IMR-90 (cell line): ENCODE results near the gene CTIF. TPM values are rescaled to one million over a fixed set of nuclear protein-coding genes. Genes with fewer than 3 reads are reported as not detected.
A peak's percentile ranks its signal among the peaks of the same experiment; 100 is the strongest.

Source experiments
- ATAC-seq: fragments of 200-7000 bp; cut with Tn5 transposase; 2 replicates; pipeline ENCODE4 v1.9.1; 2020; ENCODE audit warnings: low read depth, mild to moderate bottlenecking, moderate library complexity
- BruUV-seq: library from RNA; stranded (reverse); fragments of 400-500 nt; replicated peaks from 2 replicates; lab custom pipeline; 2021; lab: Mats Ljungman, UMichigan
- CTCF ChIA-PET: fragments of 300-600 bp; formaldehyde crosslinking; extraction: SDS; loops from one replicate; lab custom pipeline; 2021; ENCODE audit warnings: antibody characterized with exemption; lab: Yijun Ruan, JAX
- POLR2A ChIA-PET: fragments of 300-600 bp; sonication (Branson Sonifier 250); formaldehyde crosslinking; loops from one replicate; lab custom pipeline; 2022; ENCODE audit warnings: antibody characterized with exemption; ENCODE audit not compliant: unreplicated experiment; lab: Charles Lee
- DNase-seq: peaks from one replicate; pipeline ENCODE4 v3.0.0; 2013
- H2AFZ ChIP-seq: replicated peaks from 2 replicates; pipeline ENCODE3; 2013; ENCODE audit warnings: low read length, mild to moderate bottlenecking; ENCODE audit not compliant: poor library complexity
- H2AK5ac ChIP-seq: 2 replicates; pipeline ENCODE4 v1.6.1; 2013; ENCODE audit warnings: low read depth, low read length, inconsistent platforms
- H2AK9ac ChIP-seq: replicated peaks from 2 replicates; pipeline ENCODE3; 2013; ENCODE audit warnings: mild to moderate bottlenecking, low read depth, low read length, moderate library complexity; ENCODE audit not compliant: poor library complexity
- H2BK120ac ChIP-seq: 2 replicates; pipeline ENCODE4 v1.6.1; 2013; ENCODE audit warnings: low read depth, low read length, inconsistent platforms
- H2BK15ac ChIP-seq: 3 replicates; pipeline ENCODE4 v1.6.1; 2013; ENCODE audit warnings: low read depth, low read length, inconsistent platforms
- H2BK20ac ChIP-seq: 2 replicates; pipeline ENCODE4 v1.6.1; 2013; ENCODE audit warnings: low read depth, mild to moderate bottlenecking, inconsistent platforms, low read length, moderate library complexity
- H2BK5ac ChIP-seq: 2 replicates; pipeline ENCODE4 v1.6.1; 2013; ENCODE audit warnings: mild to moderate bottlenecking, low read depth, low read length, inconsistent platforms; ENCODE audit not compliant: poor library complexity, severe bottlenecking
- H3K14ac ChIP-seq: replicated peaks from 2 replicates; pipeline ENCODE4 v1.6.1; 2013; ENCODE audit warnings: low read depth, low read length, inconsistent platforms
- H3K18ac ChIP-seq: 2 replicates; pipeline ENCODE4 v1.6.1; 2013; ENCODE audit warnings: low read depth, low read length, control low read depth
- H3K23ac ChIP-seq: 2 replicates; pipeline ENCODE4 v1.6.1; 2013; ENCODE audit warnings: low read depth, low read length, inconsistent platforms
- H3K27ac ChIP-seq: 2 replicates; pipeline ENCODE4 v1.5.1; 2013; ENCODE audit warnings: mild to moderate bottlenecking, control low read depth, low read length; ENCODE audit not compliant: insufficient read depth
- H3K27me3 ChIP-seq: 2 replicates; pipeline ENCODE4 v1.6.1; 2013; ENCODE audit warnings: low read length; ENCODE audit not compliant: control insufficient read depth, insufficient read depth
- H3K36me3 ChIP-seq: 2 replicates; pipeline ENCODE4 v1.6.1; 2013; ENCODE audit warnings: low read length, mixed read lengths; ENCODE audit not compliant: control insufficient read depth, insufficient read depth
- H3K4ac ChIP-seq: 2 replicates; pipeline ENCODE4 v1.6.1; 2013; ENCODE audit warnings: low read depth, low read length, inconsistent platforms
- H3K4me1 ChIP-seq: 2 replicates; pipeline ENCODE4 v1.6.1; 2013; ENCODE audit warnings: low read length, mixed read lengths; ENCODE audit not compliant: control insufficient read depth, insufficient read depth
- H3K4me2 ChIP-seq: 2 replicates; pipeline ENCODE4 v1.6.1; 2013; ENCODE audit warnings: low read depth, mild to moderate bottlenecking, control low read depth, low read length, moderate library complexity
- H3K4me3 ChIP-seq: 2 replicates; pipeline ENCODE4 v1.5.1; 2013; ENCODE audit warnings: low read depth, mild to moderate bottlenecking, control low read depth, low read length, moderate library complexity; ENCODE audit not compliant: insufficient read depth
- H3K56ac ChIP-seq: 2 replicates; pipeline ENCODE4 v1.6.1; 2013; ENCODE audit warnings: low read length, inconsistent platforms; ENCODE audit not compliant: insufficient read depth; ENCODE audit errors: extremely low read depth
- H3K79me1 ChIP-seq, 2 experiments: 2 replicates each; pipeline ENCODE4 v1.6.1; 2013; ENCODE audit warnings: low read length in 2 of 2, inconsistent platforms in 1 of 2, low read depth in 1 of 2
- H3K9ac ChIP-seq: 2 replicates; pipeline ENCODE4 v1.6.1; 2013; ENCODE audit warnings: low read depth, low read length, control low read depth
- H3K9me1 ChIP-seq: 2 replicates; pipeline ENCODE4 v1.6.1; 2013; ENCODE audit warnings: low read length, inconsistent platforms; ENCODE audit not compliant: insufficient read depth
- H3K9me3 ChIP-seq: 2 replicates; pipeline ENCODE4 v1.6.1; 2013; ENCODE audit warnings: low read length; ENCODE audit not compliant: control insufficient read depth, insufficient read depth
- H4K20me1 ChIP-seq: 2 replicates; pipeline ENCODE4 v1.6.1; 2013; ENCODE audit warnings: low read length, inconsistent platforms; ENCODE audit not compliant: insufficient read depth
- H4K5ac ChIP-seq: 2 replicates; pipeline ENCODE4 v1.6.1; 2013; ENCODE audit warnings: mild to moderate bottlenecking, low read depth, low read length, control low read depth
- H4K8ac ChIP-seq, 2 experiments: 2 replicates each; pipeline ENCODE4 v1.6.1; 2013; ENCODE audit warnings: low read depth in 2 of 2, low read length in 2 of 2, control low read depth in 1 of 2, inconsistent platforms in 1 of 2
- H4K91ac ChIP-seq: 2 replicates; pipeline ENCODE4 v1.6.1; 2013; ENCODE audit warnings: low read depth, low read length, inconsistent platforms; ENCODE audit not compliant: insufficient read depth
- CEBPB ChIP-seq: IDR thresholded peaks from 2 replicates; pipeline ENCODE4 v1.6.1; 2012; ENCODE audit warnings: low read depth, low read length, improper control_type of control experiment
- FOS ChIP-seq: fragments of 150-350 bp; IDR thresholded peaks from 2 replicates; pipeline ENCODE4 v1.6.1; 2016; ENCODE audit warnings: low read depth, low read length
- MAFK ChIP-seq: IDR thresholded peaks from 2 replicates; pipeline ENCODE4 v1.6.1; 2012; ENCODE audit warnings: low read depth, low read length, improper control_type of control experiment
- MAZ ChIP-seq: IDR thresholded peaks from 2 replicates; pipeline ENCODE4 v1.6.1; 2012; ENCODE audit warnings: low read depth, mild to moderate bottlenecking, low read length, improper control_type of control experiment, moderate library complexity, borderline replicate concordance
- MXI1 ChIP-seq: IDR thresholded peaks from 2 replicates; pipeline ENCODE4 v1.6.1; 2012; ENCODE audit warnings: low read depth, mild to moderate bottlenecking, low read length, moderate library complexity, borderline replicate concordance
- NFE2L2 ChIP-seq: fragments of 150-350 bp; IDR thresholded peaks from 2 replicates; pipeline ENCODE4 v1.6.1; 2016; ENCODE audit warnings: low read depth, mild to moderate bottlenecking, low read length
- POLR2A ChIP-seq: IDR thresholded peaks from 2 replicates; pipeline ENCODE4 v1.6.1; 2012; ENCODE audit warnings: mild to moderate bottlenecking, low read depth, low read length
- RCOR1 ChIP-seq: IDR thresholded peaks from 2 replicates; pipeline ENCODE4 v1.6.1; 2012; ENCODE audit warnings: mild to moderate bottlenecking, low read length, improper control_type of control experiment; ENCODE audit not compliant: insufficient replicate concordance
- RFX5 ChIP-seq: IDR thresholded peaks from 2 replicates; pipeline ENCODE4 v1.8.0; 2012; ENCODE audit warnings: low read depth, mild to moderate bottlenecking, low read length, moderate library complexity
- SMC3 ChIP-seq: fragments of 150-350 bp; IDR thresholded peaks from 2 replicates; pipeline ENCODE4 v1.6.1; 2016; ENCODE audit warnings: low read depth, mild to moderate bottlenecking, antibody characterized with exemption, low read length, moderate library complexity
- WGBS, 2 experiments: methylation state at CpG; one replicate each; pipeline versions ENCODE4 v1.1.5 to v1.1.7; 2013; ENCODE audit warnings: missing lambda C conversion rate in 2 of 2; ENCODE audit not compliant: insufficient read length in 1 of 2; ENCODE audit errors: extremely low coverage in 2 of 2; 5-methylcytosine and 5-hydroxymethylcytosine counted together
- dilution Hi-C: fragments of 300-500 bp; cut with HindIII; formaldehyde crosslinking; loops from one replicate; pipeline ENCODE4 v1.14.3; 2018; ENCODE audit warnings: low sequenced_read_pairs; ENCODE audit not compliant: unreplicated experiment
- in situ Hi-C: fragments of 300-500 bp; cut with MboI; formaldehyde crosslinking; loops from 3 replicates; pipeline ENCODE4 v1.14.3; 2019; ENCODE audit warnings: low sequenced_read_pairs, inconsistent platforms, mixed read lengths
- intact Hi-C: fragments of 100-400 bp; cut with micrococcal nuclease; formaldehyde crosslinking; loops from 2 replicates; pipeline ENCODE4 v1.10.0; 2022
- polyA plus RNA-seq, 3 experiments: library from polyadenylated mRNA; depleted of rRNA; stranded (reverse); fragments of >200 nt; gene quantifications; 2 replicates each; pipeline ENCODE4 v1.2.3, GENCODE V29; 2012; ENCODE audit warnings: low replicate concordance in 1 of 3
- total RNA-seq: library from RNA; depleted of rRNA; stranded (reverse); fragments of >200 nt; gene quantifications from 2 replicates; pipeline ENCODE4 v1.2.3, GENCODE V29; 2012
- TF ChIP-seq, protein P1 (sequence below): fragments of 150-350 bp; IDR thresholded peaks from 2 replicates; pipeline ENCODE4 v1.6.1; 2016; ENCODE audit warnings: low read depth, mild to moderate bottlenecking, low read length, moderate library complexity, borderline replicate concordance
- TF ChIP-seq, protein P2 (sequence below): conservative IDR thresholded peaks from 2 replicates; pipeline ENCODE4 v1.5.1; 2012; ENCODE audit warnings: mild to moderate bottlenecking, low read depth, low read length, improper control_type of control experiment

CTIF gene
- total and polyA plus RNA-seq, 2 of the 4 experiments (the other 2 are of a cell fraction), result 25.1 to 57.0 TPM

DNA sequence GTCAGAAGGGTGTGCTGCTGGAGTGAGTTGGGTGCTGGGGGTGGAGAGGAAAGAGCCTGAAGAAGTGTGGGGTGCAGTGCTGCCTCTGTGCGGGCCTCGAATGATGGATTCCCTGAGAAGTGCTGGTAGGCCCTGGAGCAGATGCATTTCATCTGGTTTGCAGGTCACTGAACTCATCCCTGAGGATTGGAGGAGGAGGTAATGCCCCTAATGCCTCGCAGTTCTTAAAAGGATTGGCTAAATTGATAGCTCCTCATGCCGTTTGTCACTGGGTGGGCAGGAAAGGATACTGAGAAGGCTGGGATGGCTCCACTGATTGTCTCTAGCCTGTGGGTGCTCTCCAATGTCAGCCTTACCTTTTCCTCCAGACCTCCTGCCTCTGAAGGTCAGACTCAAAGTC, 74.1 kb downstream of the CTIF start:
- Histone ChIP-seq H3K4me3 (no peak overlapping the region), H4K8ac (peak overlapping the region in 1 of 2 experiments; percentile 65; a peak in 1 of 4 replicates), H2BK20ac (peak overlapping the region; percentile 64; the same call in 1 of the 2 replicates), H3K4ac (peak overlapping the region; percentile 3; the same call in 1 of the 2 replicates), H4K5ac (no peak overlapping the region), H2BK120ac (no peak overlapping the region), H3K9me1 (peaks cover 68% of the 10 kb centered on the region), H2AFZ (no peak overlapping the region), H3K4me2 (no peak overlapping the region), H2BK5ac (no peak overlapping the region), H2AK9ac (peak overlapping the region; percentile 66), H4K91ac (no peak overlapping the region), H3K14ac (peak overlapping the region; percentile 69; the same call in 1 of the 2 replicates), H3K9ac (no peak overlapping the region), H3K27ac (0 out of 2 replicates have a peak overlapping the region, but pooled peaks have one; percentile 13), H3K27me3 (no peaks in the 10 kb centered on the region), H4K20me1 (peaks cover 94% of the 10 kb centered on the region), H3K9me3 (no peaks in the 10 kb centered on the region), H3K4me1 (peaks cover 21% of the 10 kb centered on the region), H3K56ac (no peak overlapping the region), H3K79me1 (peaks cover 36 to 95% of the 10 kb centered on the region in 2 experiments), H3K36me3 (peaks cover 6% of the 10 kb centered on the region), H3K18ac (no peak overlapping the region; the same call in 1 of the 2 replicates), H2BK15ac (peak overlapping the region; percentile 52; the same call in 1 of the 3 replicates), H2AK5ac (no peak overlapping the region), H3K23ac (peak overlapping the region; percentile 75; the same call in 1 of the 2 replicates)
- no peak for TF ChIP-seq MXI1
- no peak for TF ChIP-seq MAFK
- no peak for TF ChIP-seq CEBPB
- TF ChIP-seq SMC3, result no peak
- TF ChIP-seq FOS, result no peak
- TF ChIP-seq RCOR1, result no peak
- no peak for TF ChIP-seq MAZ
- TF ChIP-seq RFX5, result no peak
- TF ChIP-seq, protein P1, sequence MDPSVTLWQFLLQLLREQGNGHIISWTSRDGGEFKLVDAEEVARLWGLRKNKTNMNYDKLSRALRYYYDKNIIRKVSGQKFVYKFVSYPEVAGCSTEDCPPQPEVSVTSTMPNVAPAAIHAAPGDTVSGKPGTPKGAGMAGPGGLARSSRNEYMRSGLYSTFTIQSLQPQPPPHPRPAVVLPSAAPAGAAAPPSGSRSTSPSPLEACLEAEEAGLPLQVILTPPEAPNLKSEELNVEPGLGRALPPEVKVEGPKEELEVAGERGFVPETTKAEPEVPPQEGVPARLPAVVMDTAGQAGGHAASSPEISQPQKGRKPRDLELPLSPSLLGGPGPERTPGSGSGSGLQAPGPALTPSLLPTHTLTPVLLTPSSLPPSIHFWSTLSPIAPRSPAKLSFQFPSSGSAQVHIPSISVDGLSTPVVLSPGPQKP, result no peak
- TF ChIP-seq NFE2L2, result no peak
- no peak for TF ChIP-seq POLR2A
- TF ChIP-seq, protein P2, sequence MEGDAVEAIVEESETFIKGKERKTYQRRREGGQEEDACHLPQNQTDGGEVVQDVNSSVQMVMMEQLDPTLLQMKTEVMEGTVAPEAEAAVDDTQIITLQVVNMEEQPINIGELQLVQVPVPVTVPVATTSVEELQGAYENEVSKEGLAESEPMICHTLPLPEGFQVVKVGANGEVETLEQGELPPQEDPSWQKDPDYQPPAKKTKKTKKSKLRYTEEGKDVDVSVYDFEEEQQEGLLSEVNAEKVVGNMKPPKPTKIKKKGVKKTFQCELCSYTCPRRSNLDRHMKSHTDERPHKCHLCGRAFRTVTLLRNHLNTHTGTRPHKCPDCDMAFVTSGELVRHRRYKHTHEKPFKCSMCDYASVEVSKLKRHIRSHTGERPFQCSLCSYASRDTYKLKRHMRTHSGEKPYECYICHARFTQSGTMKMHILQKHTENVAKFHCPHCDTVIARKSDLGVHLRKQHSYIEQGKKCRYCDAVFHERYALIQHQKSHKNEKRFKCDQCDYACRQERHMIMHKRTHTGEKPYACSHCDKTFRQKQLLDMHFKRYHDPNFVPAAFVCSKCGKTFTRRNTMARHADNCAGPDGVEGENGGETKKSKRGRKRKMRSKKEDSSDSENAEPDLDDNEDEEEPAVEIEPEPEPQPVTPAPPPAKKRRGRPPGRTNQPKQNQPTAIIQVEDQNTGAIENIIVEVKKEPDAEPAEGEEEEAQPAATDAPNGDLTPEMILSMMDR, result no peak
- in situ Hi-C loops, result no loop called here
- no TSS peak for BruUV-seq
- WGBS, 2 experiments, result no CpG with 5 or more reads among the region's 4 CpGs
- ATAC-seq (no peak), DNase-seq (no peak)
- dilution Hi-C loops, result no loop called here
- POLR2A ChIA-PET, result interaction anchor here (0.6 kb wide), 1 partner anchor 52 kb away, joined by 5 read pairs; no protein-coding TSS in a partner anchor
- CTCF ChIA-PET, result no interaction called here
- intact Hi-C loops, result loop anchor here (1.0 kb wide), 1 partner anchor 8 kb away; no protein-coding TSS in a partner anchor
